HL-60 (cell line): ENCODE results near the gene GATM.
A peak's percentile ranks its signal among the peaks of the same experiment; 100 is the strongest.

ENCODE experiments used
- DNase-seq, 2 experiments: peaks; one replicate each; pipeline ENCODE4 v3.0.0-alpha.2; 2010 to 2020; ENCODE audit warnings: low read depth in 1 of 2, low spot score in 1 of 2
- H3K27ac ChIP-seq: fragments of 250-450 bp; sonication (Bioruptor Pico); replicated peaks from 2 replicates; pipeline ENCODE4 v1.5.1; 2020; ENCODE audit warnings: mild to moderate bottlenecking, moderate library complexity
- H3K27me3 ChIP-seq: fragments of 250-450 bp; sonication (Bioruptor Pico); 2 replicates; pipeline ENCODE4 v1.5.1; 2021; ENCODE audit warnings: mild to moderate bottlenecking, moderate library complexity; ENCODE audit not compliant: insufficient read depth, poor library complexity, severe bottlenecking
- H3K4me3 ChIP-seq: replicated peaks from 2 replicates; pipeline ENCODE4 v1.5.1; 2011; ENCODE audit warnings: mild to moderate bottlenecking, control low read depth, low read length; ENCODE audit not compliant: insufficient read depth
- GABPA ChIP-seq: IDR thresholded peaks from 2 replicates; pipeline ENCODE4 v1.6.1; 2012; ENCODE audit warnings: low read depth
- POLR2AphosphoS5 ChIP-seq: IDR thresholded peaks from 2 replicates; pipeline ENCODE4 v1.6.1; 2012; ENCODE audit warnings: low read depth
- SPI1 ChIP-seq: IDR thresholded peaks from 2 replicates; pipeline ENCODE4 v1.6.1; 2012; ENCODE audit warnings: low read depth, mild to moderate bottlenecking, borderline replicate concordance
- long read RNA-seq: library from polyadenylated mRNA; unstranded; transcript quantifications from one replicate; pipeline ENCODE4 v2.0.0, GENCODE V29; 2020
- TF ChIP-seq, protein P1 (sequence below): IDR thresholded peaks from 2 replicates; pipeline ENCODE4 v1.6.1; 2012; ENCODE audit warnings: low read depth; ENCODE audit not compliant: insufficient replicate concordance
- TF ChIP-seq, protein P2 (sequence below): IDR thresholded peaks from one replicate; pipeline ENCODE4 v1.5.1; 2011; ENCODE audit warnings: low read length, control low read depth, inconsistent platforms; ENCODE audit not compliant: insufficient read depth

Gene GATM, protein sequence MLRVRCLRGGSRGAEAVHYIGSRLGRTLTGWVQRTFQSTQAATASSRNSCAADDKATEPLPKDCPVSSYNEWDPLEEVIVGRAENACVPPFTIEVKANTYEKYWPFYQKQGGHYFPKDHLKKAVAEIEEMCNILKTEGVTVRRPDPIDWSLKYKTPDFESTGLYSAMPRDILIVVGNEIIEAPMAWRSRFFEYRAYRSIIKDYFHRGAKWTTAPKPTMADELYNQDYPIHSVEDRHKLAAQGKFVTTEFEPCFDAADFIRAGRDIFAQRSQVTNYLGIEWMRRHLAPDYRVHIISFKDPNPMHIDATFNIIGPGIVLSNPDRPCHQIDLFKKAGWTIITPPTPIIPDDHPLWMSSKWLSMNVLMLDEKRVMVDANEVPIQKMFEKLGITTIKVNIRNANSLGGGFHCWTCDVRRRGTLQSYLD
- long read RNA-seq, partial matches to known transcripts = 0 of 1 reads
- long read RNA-seq, other reads (novel, unspliced or antisense) = 1 of 1 reads

DNA sequence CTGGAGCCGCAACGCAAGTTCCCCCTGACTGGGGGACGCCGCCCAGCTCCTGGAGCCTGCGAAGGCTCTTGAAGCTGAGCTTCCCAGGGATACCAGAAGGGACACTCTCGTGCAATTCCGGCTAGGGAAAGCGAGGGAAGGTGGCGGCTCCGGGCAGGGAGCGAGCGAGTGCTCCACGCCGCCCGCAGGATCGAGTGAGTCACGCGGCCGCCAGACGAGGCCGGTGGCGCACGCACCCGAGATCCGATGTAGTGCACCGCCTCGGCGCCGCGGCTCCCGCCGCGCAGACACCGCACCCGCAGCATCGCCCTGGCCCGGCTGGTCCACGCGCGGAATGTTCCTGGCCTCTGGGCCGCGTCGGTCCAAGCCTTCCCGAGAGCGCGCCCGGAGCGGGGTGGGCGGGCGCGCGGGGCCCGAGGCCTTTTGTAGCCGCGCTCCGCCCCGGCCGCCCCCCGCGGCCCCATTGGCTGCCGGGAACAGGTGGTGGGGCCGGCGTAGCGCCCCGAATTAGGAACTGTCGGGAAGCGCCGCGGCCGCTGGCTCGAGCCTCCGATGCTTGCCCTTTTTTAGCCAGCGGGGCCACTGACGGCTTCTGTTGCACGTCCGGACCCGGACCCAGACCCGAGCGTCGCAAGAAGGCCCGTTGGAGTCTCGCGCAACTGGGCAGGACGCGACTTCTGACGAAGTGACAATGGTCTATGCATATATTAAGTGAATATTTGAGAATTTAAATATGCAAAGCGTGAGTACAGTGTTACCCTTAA, at the start of gene GATM:
Gene GATM, minus strand, starts transcription at position 396 of the 764 bp plus-strand sequence. Its CDS starts 91 bp downstream, at position 305.
- H3K27me3 ChIP-seq = peaks cover 58% of the 10 kb centered on the region
- peak within 1 kb of the TSS; percentile 38 for H3K4me3 ChIP-seq
- TF ChIP-seq SPI1 (no peak), POLR2AphosphoS5 (no peak)
- no peak within 1 kb of the TSS for H3K27ac ChIP-seq
- DNase-seq = peak; percentile 22 to 27

DNA sequence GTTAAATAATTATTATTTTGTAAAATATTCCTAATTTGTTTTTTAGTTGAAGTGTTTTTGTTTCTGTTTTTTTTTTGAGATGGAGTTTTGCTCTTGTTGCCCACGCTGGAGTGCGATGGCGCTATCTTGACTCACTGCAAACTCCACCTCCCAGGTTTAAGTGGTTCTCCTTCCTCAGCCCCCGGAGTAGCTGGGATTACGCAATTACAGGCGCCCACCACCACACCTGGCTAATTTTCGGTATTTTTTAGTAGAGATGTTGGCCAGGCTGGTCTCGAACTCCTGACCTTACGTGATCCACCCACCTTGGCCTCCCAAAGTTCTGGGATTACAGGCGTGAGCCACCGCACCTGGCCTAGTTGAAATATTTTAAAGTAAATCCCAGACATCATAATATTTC, 48.7 kb upstream of the GATM start:
- TF ChIP-seq SPI1 (no peak), POLR2AphosphoS5 (no peak)
- TF ChIP-seq, protein P1, sequence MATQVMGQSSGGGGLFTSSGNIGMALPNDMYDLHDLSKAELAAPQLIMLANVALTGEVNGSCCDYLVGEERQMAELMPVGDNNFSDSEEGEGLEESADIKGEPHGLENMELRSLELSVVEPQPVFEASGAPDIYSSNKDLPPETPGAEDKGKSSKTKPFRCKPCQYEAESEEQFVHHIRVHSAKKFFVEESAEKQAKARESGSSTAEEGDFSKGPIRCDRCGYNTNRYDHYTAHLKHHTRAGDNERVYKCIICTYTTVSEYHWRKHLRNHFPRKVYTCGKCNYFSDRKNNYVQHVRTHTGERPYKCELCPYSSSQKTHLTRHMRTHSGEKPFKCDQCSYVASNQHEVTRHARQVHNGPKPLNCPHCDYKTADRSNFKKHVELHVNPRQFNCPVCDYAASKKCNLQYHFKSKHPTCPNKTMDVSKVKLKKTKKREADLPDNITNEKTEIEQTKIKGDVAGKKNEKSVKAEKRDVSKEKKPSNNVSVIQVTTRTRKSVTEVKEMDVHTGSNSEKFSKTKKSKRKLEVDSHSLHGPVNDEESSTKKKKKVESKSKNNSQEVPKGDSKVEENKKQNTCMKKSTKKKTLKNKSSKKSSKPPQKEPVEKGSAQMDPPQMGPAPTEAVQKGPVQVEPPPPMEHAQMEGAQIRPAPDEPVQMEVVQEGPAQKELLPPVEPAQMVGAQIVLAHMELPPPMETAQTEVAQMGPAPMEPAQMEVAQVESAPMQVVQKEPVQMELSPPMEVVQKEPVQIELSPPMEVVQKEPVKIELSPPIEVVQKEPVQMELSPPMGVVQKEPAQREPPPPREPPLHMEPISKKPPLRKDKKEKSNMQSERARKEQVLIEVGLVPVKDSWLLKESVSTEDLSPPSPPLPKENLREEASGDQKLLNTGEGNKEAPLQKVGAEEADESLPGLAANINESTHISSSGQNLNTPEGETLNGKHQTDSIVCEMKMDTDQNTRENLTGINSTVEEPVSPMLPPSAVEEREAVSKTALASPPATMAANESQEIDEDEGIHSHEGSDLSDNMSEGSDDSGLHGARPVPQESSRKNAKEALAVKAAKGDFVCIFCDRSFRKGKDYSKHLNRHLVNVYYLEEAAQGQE = no peak
- TF ChIP-seq, protein P2, sequence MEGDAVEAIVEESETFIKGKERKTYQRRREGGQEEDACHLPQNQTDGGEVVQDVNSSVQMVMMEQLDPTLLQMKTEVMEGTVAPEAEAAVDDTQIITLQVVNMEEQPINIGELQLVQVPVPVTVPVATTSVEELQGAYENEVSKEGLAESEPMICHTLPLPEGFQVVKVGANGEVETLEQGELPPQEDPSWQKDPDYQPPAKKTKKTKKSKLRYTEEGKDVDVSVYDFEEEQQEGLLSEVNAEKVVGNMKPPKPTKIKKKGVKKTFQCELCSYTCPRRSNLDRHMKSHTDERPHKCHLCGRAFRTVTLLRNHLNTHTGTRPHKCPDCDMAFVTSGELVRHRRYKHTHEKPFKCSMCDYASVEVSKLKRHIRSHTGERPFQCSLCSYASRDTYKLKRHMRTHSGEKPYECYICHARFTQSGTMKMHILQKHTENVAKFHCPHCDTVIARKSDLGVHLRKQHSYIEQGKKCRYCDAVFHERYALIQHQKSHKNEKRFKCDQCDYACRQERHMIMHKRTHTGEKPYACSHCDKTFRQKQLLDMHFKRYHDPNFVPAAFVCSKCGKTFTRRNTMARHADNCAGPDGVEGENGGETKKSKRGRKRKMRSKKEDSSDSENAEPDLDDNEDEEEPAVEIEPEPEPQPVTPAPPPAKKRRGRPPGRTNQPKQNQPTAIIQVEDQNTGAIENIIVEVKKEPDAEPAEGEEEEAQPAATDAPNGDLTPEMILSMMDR = no peak
- Histone ChIP-seq H3K27ac (no peak overlapping the region), H3K4me3 (no peak overlapping the region), H3K27me3 (no peaks in the 10 kb centered on the region)
- DNase-seq = no peak

DNA sequence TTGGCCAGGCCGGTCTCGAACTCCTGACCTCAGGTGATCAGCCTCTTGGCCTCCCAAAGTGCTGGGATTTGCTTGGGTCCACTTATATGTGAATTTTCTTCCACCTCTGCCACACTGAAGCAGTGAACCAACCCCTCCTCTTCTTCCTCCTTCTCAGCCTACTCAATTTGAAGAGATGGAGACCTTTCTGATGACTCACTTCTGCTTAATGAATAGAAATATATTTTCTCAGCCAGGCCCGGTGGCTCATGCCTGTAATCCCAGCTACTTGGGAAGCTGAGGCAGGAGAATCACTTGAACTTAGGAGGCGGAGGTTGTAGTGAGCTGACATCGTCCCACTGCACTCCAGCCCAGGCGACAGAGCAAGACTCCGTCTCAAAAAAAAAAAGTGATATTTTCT, 46.8 kb upstream of the GATM start:
- DNase-seq = no peak
- Histone ChIP-seq H3K27me3 (no peaks in the 10 kb centered on the region), H3K4me3 (no peak overlapping the region), H3K27ac (no peak overlapping the region)
- TF ChIP-seq, protein P2 = no peak
- TF ChIP-seq, protein P1 = no peak
- TF ChIP-seq SPI1 (no peak), POLR2AphosphoS5 (no peak), GABPA (no peak)

DNA sequence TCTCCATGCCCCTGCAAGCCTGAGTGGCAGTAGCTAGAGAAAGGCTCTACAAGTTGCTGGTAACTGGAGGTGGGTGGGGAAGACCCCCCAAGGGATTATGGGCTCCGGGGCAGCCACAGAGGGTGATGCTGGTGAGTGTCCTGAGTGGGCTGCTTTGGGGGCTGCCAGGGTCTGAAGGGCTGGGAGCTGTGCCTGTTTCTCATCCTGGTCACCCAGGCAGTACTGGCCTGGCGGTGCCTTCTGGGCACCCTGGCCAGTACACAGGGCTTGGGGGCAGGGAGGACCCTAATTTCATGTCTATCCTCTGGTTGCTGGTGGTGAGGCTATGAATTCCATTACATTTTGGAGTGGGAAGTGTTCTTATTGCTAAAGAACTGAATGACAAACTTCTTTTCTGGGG, 46.1 kb upstream of the GATM start:
- DNase-seq = no peak
- no peak overlapping the region for H3K4me3 ChIP-seq
- H3K27me3 ChIP-seq = no peaks in the 10 kb centered on the region
- TF ChIP-seq POLR2AphosphoS5 (no peak), SPI1 (no peak)
- TF ChIP-seq, protein P1 = no peak
- TF ChIP-seq, protein P2 = no peak
- no peak overlapping the region for H3K27ac ChIP-seq
